Measurements from ENCODE around the gene SLC24A2. TPM values are rescaled to one million over a fixed set of nuclear protein-coding genes. Genes with fewer than 3 reads are reported as not detected.

Gene SLC24A2
- total RNA-seq, 1 experiment from 2014 or later, result not detected

- BruUV-seq (replicated peaks), result no TSS peak
- no peak overlapping the region for H3K4me3 Mint-ChIP-seq (ENCODE audit: unreplicated experiment)
Measured at GRCh38 chr9:19787672-19788071, 1.2 kb downstream of the SLC24A2 start.

GRCh38 chr9:19785230-19785629 lies 3.6 kb downstream of the SLC24A2 start:
- Mint-ChIP-seq H3K36me3 (ENCODE audit: insufficient read depth, unreplicated experiment) (no peaks in the 10 kb centered on the region), H3K27me3 (ENCODE audit: insufficient read depth, unreplicated experiment) (peaks cover 3% of the 10 kb centered on the region), H3K27ac (ENCODE audit: unreplicated experiment) (no peak overlapping the region), H3K4me3 (ENCODE audit: unreplicated experiment) (no peak overlapping the region), H3K9me3 (ENCODE audit: unreplicated experiment) (no peaks in the 10 kb centered on the region), H3K4me1 (ENCODE audit: low read depth, unreplicated experiment) (no peaks in the 10 kb centered on the region)
- TF ChIP-seq CTCF (IDR thresholded peaks at IDR 0.05; ENCODE audit: insufficient read depth in 1 of 2, low read depth in 1 of 2, low read length in 1 of 2, severe bottlenecking in 1 of 2, unreplicated experiment in 1 of 2), result no peak
- no peaks in the 10 kb centered on the region for H3K27me3 ChIP-seq (replicated peaks; ENCODE audit: control insufficient read depth, insufficient read depth, low read length)
- no peaks in the 10 kb centered on the region for H3K4me1 ChIP-seq
- BruUV-seq (replicated peaks), result no TSS peak
- no peaks in the 10 kb centered on the region for H3K36me3 ChIP-seq (ENCODE audit: control insufficient read depth, insufficient read depth, low read length)
- DNase-seq, result no peak
- H3K9me3 ChIP-seq, result no peaks in the 10 kb centered on the region
- no peak overlapping the region for H3K4me3 ChIP-seq (ENCODE audit: low read depth, low read length)
- ChIA-PET POLR2A (no interaction called here), CTCF (no interaction called here)
- intact Hi-C loops (cut with micrococcal nuclease; ENCODE audit: unreplicated experiment), result no loop called here

More at GRCh38 chr9:19787672-19788071, 1.2 kb downstream of the SLC24A2 start:
- TF ChIP-seq CTCF (IDR thresholded peaks at IDR 0.05; ENCODE audit: insufficient read depth in 1 of 2, low read depth in 1 of 2, low read length in 1 of 2, severe bottlenecking in 1 of 2, unreplicated experiment in 1 of 2), result no peak
- intact Hi-C loops (cut with micrococcal nuclease; ENCODE audit: unreplicated experiment), result no loop called here
- Mint-ChIP-seq H3K36me3 (ENCODE audit: insufficient read depth, unreplicated experiment) (no peaks in the 10 kb centered on the region), H3K4me1 (ENCODE audit: low read depth, unreplicated experiment) (no peaks in the 10 kb centered on the region), H3K9me3 (ENCODE audit: unreplicated experiment) (no peaks in the 10 kb centered on the region), H3K27me3 (ENCODE audit: insufficient read depth, unreplicated experiment) (no peaks in the 10 kb centered on the region), H3K27ac (ENCODE audit: unreplicated experiment) (no peak overlapping the region)
- ChIA-PET CTCF (interaction anchor here (0.6 kb wide), 1 partner anchor 835 kb away, joined by 4 read pairs; the partner anchor contains the start of gene MLLT3), POLR2A (no interaction called here)
- Histone ChIP-seq H3K4me1 (no peaks in the 10 kb centered on the region), H3K4me3 (ENCODE audit: low read depth, low read length) (no peak overlapping the region), H3K9me3 (no peaks in the 10 kb centered on the region), H3K27me3 (replicated peaks; ENCODE audit: control insufficient read depth, insufficient read depth, low read length) (no peaks in the 10 kb centered on the region), H3K36me3 (ENCODE audit: control insufficient read depth, insufficient read depth, low read length) (no peaks in the 10 kb centered on the region)
- no peak for DNase-seq

- H3K4me3 ChIP-seq (ENCODE audit: low read depth, low read length), result no peak overlapping the region
- H3K9me3 ChIP-seq, result no peaks in the 10 kb centered on the region
- no TSS peak for BruUV-seq (replicated peaks)
- H3K36me3 ChIP-seq (ENCODE audit: control insufficient read depth, insufficient read depth, low read length), result no peaks in the 10 kb centered on the region
- Mint-ChIP-seq H3K27ac (ENCODE audit: unreplicated experiment) (no peak overlapping the region), H3K27me3 (ENCODE audit: insufficient read depth, unreplicated experiment) (peaks cover 3% of the 10 kb centered on the region), H3K4me1 (ENCODE audit: low read depth, unreplicated experiment) (no peaks in the 10 kb centered on the region), H3K4me3 (ENCODE audit: unreplicated experiment) (no peak overlapping the region), H3K36me3 (ENCODE audit: insufficient read depth, unreplicated experiment) (no peaks in the 10 kb centered on the region), H3K9me3 (ENCODE audit: unreplicated experiment) (no peaks in the 10 kb centered on the region)
- no peaks in the 10 kb centered on the region for H3K4me1 ChIP-seq
- intact Hi-C loops (cut with micrococcal nuclease; ENCODE audit: unreplicated experiment), result no loop called here
- no peaks in the 10 kb centered on the region for H3K27me3 ChIP-seq (replicated peaks; ENCODE audit: control insufficient read depth, insufficient read depth, low read length)
- TF ChIP-seq CTCF (IDR thresholded peaks at IDR 0.05; ENCODE audit: insufficient read depth in 1 of 2, low read depth in 1 of 2, low read length in 1 of 2, severe bottlenecking in 1 of 2, unreplicated experiment in 1 of 2), result no peak
- DNase-seq, result no peak
- CTCF ChIA-PET, result no interaction called here
- POLR2A ChIA-PET, result no interaction called here
Measured at GRCh38 chr9:19784136-19784535, 4.7 kb downstream of the SLC24A2 start.
